ENCODE measurements around the gene TRAF6.
"Not testable (repeated sequence)": the region's sequence is repeated elsewhere in the genome, so short reads cannot be mapped to it uniquely, and the experiment has no call there.

The TRAF6 gene

GRCh38 chr11:36492724-36493304 is 17.3 kb downstream of the TRAF6 start:
- peak; percentile 27 for DNase-seq

GRCh38 chr11:36490026-36490806 is 19.9 kb downstream of the TRAF6 start:
- no peak for DNase-seq

GRCh38 chr11:36488096-36488495 is 22.0 kb downstream of the TRAF6 start:
- DNase-seq: no peak

GRCh38 chr11:36487619-36488018 is 22.5 kb downstream of the TRAF6 start:
- DNase-seq: no peak

GRCh38 chr11:36485298-36486002 is 24.6 kb downstream of the TRAF6 start:
- no peak for DNase-seq

GRCh38 chr11:36483042-36483441 is 27.0 kb downstream of the TRAF6 start:
- not testable (repeated sequence) for DNase-seq

GRCh38 chr11:36480833-36481232 is 29.2 kb downstream of the TRAF6 start:
- DNase-seq: no peak

- DNase-seq: peak; percentile 76
Measured at GRCh38 chr11:36478700-36479329, 31.3 kb downstream of the TRAF6 start.

- DNase-seq: no peak
Measured at GRCh38 chr11:36475192-36475591, 34.9 kb downstream of the TRAF6 start.

- DNase-seq: no peak
Measured at GRCh38 chr11:36471577-36471976, 38.5 kb downstream of the TRAF6 start.

- DNase-seq: no peak
Measured at GRCh38 chr11:36469881-36470802, 39.9 kb downstream of the TRAF6 start.

GRCh38 chr11:36469063-36469462 is 41.0 kb downstream of the TRAF6 start:
- DNase-seq: no peak

- no peak for DNase-seq
Measured at GRCh38 chr11:36467916-36468315, 42.2 kb downstream of the TRAF6 start.

- no peak for DNase-seq
Measured at GRCh38 chr11:36467012-36467411, 43.1 kb downstream of the TRAF6 start.

- DNase-seq: no peak
Measured at GRCh38 chr11:36465449-36466163, 44.5 kb downstream of the TRAF6 start.

- no peak for DNase-seq
Measured at GRCh38 chr11:36464720-36465119, 45.4 kb downstream of the TRAF6 start.

- DNase-seq: no peak
Measured at GRCh38 chr11:36463781-36464180, 46.3 kb downstream of the TRAF6 start.

- no peak for DNase-seq
Measured at GRCh38 chr11:36462321-36462720, 47.8 kb downstream of the TRAF6 start.

GRCh38 chr11:36460220-36460619 is 49.9 kb downstream of the TRAF6 start:
- no peak for DNase-seq

GRCh38 chr11:36459046-36459445 is 51.0 kb downstream of the TRAF6 start:
- no peak for DNase-seq

- DNase-seq: no peak
Measured at GRCh38 chr11:36458129-36458915, 51.8 kb downstream of the TRAF6 start.

Measured in NCI-H2227 treated with DMSO at 0.1 percent for 48 hours (cell line).